HEK293 (cell line): ENCODE results near the gene PHKA1.

Source experiments
- CTCF ChIA-PET: fragments of 350-600 bp; formaldehyde crosslinking; extraction: SDS; loops from one replicate; lab custom pipeline; 2021; ENCODE audit warnings: antibody characterized with exemption; lab: Yijun Ruan, JAX
- POLR2A ChIA-PET: fragments of 300-600 bp; formaldehyde crosslinking; extraction: SDS; loops from one replicate; lab custom pipeline; 2020; ENCODE audit warnings: antibody characterized with exemption, inconsistent platforms; lab: Yijun Ruan, JAX
- H3K27ac ChIP-seq: fragments of 200-500 bp; sonication (Bioruptor generic); 2 replicates; pipeline ENCODE4 v1.5.1; 2014; ENCODE audit warnings: low read depth, low read length, control low read depth, inconsistent platforms; ENCODE audit errors: extremely low read depth
- H3K36me3 ChIP-seq, 2 experiments: fragments of 200-500 bp in 1 of 2; sonication (Bioruptor generic) in 1 of 2; 1 replicate in 1 of 2; 2 replicates in 1 of 2; pipeline ENCODE4 v1.5.1; 2014 to 2017; ENCODE audit warnings: inconsistent platforms in 2 of 2, low read length in 2 of 2; ENCODE audit not compliant: control insufficient read depth in 2 of 2, insufficient read depth in 1 of 2
- H3K4me1 ChIP-seq: fragments of 200-500 bp; sonication (Bioruptor generic); 2 replicates; pipeline ENCODE4 v1.5.1; 2014; ENCODE audit warnings: mild to moderate bottlenecking, low read length, inconsistent platforms; ENCODE audit not compliant: control insufficient read depth, insufficient read depth
- H3K4me3 ChIP-seq: 2 replicates; pipeline ENCODE4 v1.5.1; 2011; ENCODE audit warnings: low read depth, mild to moderate bottlenecking, control low read depth, low read length, moderate library complexity
- H3K9me3 ChIP-seq: fragments of 200-500 bp; sonication (Bioruptor generic); 2 replicates; pipeline ENCODE4 v1.5.1; 2014; ENCODE audit warnings: low read depth, low read length, inconsistent platforms; ENCODE audit not compliant: control insufficient read depth, insufficient read depth
- ELK4 ChIP-seq: IDR thresholded peaks from 2 replicates; pipeline ENCODE4 v1.6.1; 2011; ENCODE audit warnings: mild to moderate bottlenecking, low read depth, low read length, borderline replicate concordance
- GLI2 ChIP-seq: fragments of 450-650 bp; formaldehyde crosslinking; IDR thresholded peaks from 2 replicates; pipeline ENCODE4; 2017; ENCODE audit warnings: missing biosample characterization, missing genetic modification characterization, low read depth, borderline replicate concordance
- KLF10 ChIP-seq: fragments of 450-650 bp; IDR thresholded peaks from 2 replicates; pipeline ENCODE4 v1.5.1; 2018; ENCODE audit warnings: missing biosample characterization, mild to moderate bottlenecking, missing genetic modification characterization
- SP2 ChIP-seq: fragments of 450-650 bp; formaldehyde crosslinking; IDR thresholded peaks from 2 replicates; pipeline ENCODE4 v1.5.1; 2016; ENCODE audit warnings: missing biosample characterization, missing genetic modification characterization
- ZBTB21 ChIP-seq: fragments of 450-650 bp; formaldehyde crosslinking; IDR thresholded peaks from 2 replicates; pipeline ENCODE4 v1.5.1; 2017; ENCODE audit warnings: missing biosample characterization, missing genetic modification characterization
- ZFP41 ChIP-seq: fragments of 450-650 bp; formaldehyde crosslinking; IDR thresholded peaks from 2 replicates; pipeline ENCODE4 v1.5.1; 2016; ENCODE audit warnings: missing biosample characterization, missing genetic modification characterization, borderline replicate concordance
- ZNF175 ChIP-seq: fragments of 450-650 bp; formaldehyde crosslinking; IDR thresholded peaks from 2 replicates; pipeline ENCODE4 v1.5.1; 2016; ENCODE audit warnings: missing biosample characterization, missing genetic modification characterization
- ZNF2 ChIP-seq: fragments of 450-650 bp; formaldehyde crosslinking; IDR thresholded peaks from 2 replicates; pipeline ENCODE4 v1.5.1; 2016; ENCODE audit warnings: missing biosample characterization, missing genetic modification characterization
- ZNF398 ChIP-seq: fragments of 450-650 bp; formaldehyde crosslinking; IDR thresholded peaks from 2 replicates; pipeline ENCODE4 v1.5.1; 2017; ENCODE audit warnings: missing biosample characterization, missing genetic modification characterization
- ZNF513 ChIP-seq: fragments of 450-650 bp; IDR thresholded peaks from 2 replicates; pipeline ENCODE4 v1.5.1; 2018; ENCODE audit warnings: missing biosample characterization, missing genetic modification characterization
- ZNF624 ChIP-seq: fragments of 450-650 bp; formaldehyde crosslinking; IDR thresholded peaks from 2 replicates; pipeline ENCODE4 v1.5.1; 2017; ENCODE audit warnings: missing biosample characterization, missing genetic modification characterization
- ZNF664 ChIP-seq: fragments of 450-650 bp; formaldehyde crosslinking; IDR thresholded peaks from 2 replicates; pipeline ENCODE4 v1.5.1; 2016; ENCODE audit warnings: missing biosample characterization, missing genetic modification characterization
- ZNF704 ChIP-seq: fragments of 450-650 bp; formaldehyde crosslinking; IDR thresholded peaks from 2 replicates; pipeline ENCODE4 v1.5.1; 2016; ENCODE audit warnings: missing biosample characterization, missing genetic modification characterization
- ZSCAN30 ChIP-seq: fragments of 450-650 bp; IDR thresholded peaks from 2 replicates; pipeline ENCODE4 v1.5.1; 2018; ENCODE audit warnings: missing biosample characterization, mild to moderate bottlenecking, missing genetic modification characterization, moderate library complexity

The PHKA1 gene

GRCh38 chrX:72644946-72645345, 69.2 kb downstream of the PHKA1 start (continued):
- TF ChIP-seq ZNF513 (tag by site-specific recombination), result no peak
- TF ChIP-seq ZFP41 (tag by site-specific recombination), result no peak
- no peak for TF ChIP-seq KLF10 (tag by site-specific recombination)
- TF ChIP-seq GLI2 (tag by site-specific recombination), result no peak
- TF ChIP-seq ZBTB21 (tag by site-specific recombination), result no peak
- TF ChIP-seq ZNF664 (tag by site-specific recombination), result no peak
- no peak for TF ChIP-seq ZNF175 (tag by site-specific recombination)
- TF ChIP-seq ZNF704 (tag by site-specific recombination), result no peak
- no peak for TF ChIP-seq ZNF398 (tag by site-specific recombination)
- TF ChIP-seq ZNF2 (tag by site-specific recombination), result no peak
- TF ChIP-seq ZSCAN30, result no peak
- no peak for TF ChIP-seq ELK4

GRCh38 chrX:72641611-72642010, 72.5 kb downstream of the PHKA1 start:
- Histone ChIP-seq H3K9me3 (no peaks in the 10 kb centered on the region; the same call in 1 of the 2 replicates), H3K36me3 (peaks cover 14 to 52% of the 10 kb centered on the region in 2 experiments), H3K27ac (no peak overlapping the region), H3K4me1 (no peaks in the 10 kb centered on the region), H3K4me3 (no peak overlapping the region)
- CTCF ChIA-PET, result interaction anchor here (0.8 kb wide), 1 partner anchor 343 kb away, joined by 4 read pairs; no protein-coding TSS in a partner anchor
- TF ChIP-seq ELK4, result no peak
- POLR2A ChIA-PET, result no interaction called here

GRCh38 chrX:72635930-72636329, 78.2 kb downstream of the PHKA1 start:
- Histone ChIP-seq H3K36me3 (peaks cover 17 to 40% of the 10 kb centered on the region in 2 experiments; a peak in 2 of 3 replicates), H3K4me3 (no peak overlapping the region), H3K27ac (no peak overlapping the region), H3K4me1 (no peaks in the 10 kb centered on the region), H3K9me3 (peaks cover 5% of the 10 kb centered on the region)
- POLR2A ChIA-PET, result no interaction called here
- CTCF ChIA-PET, result interaction anchor here (0.5 to 0.6 kb wide), 2 partner anchors 31 to 51 kb away, joined by 3 to 4 read pairs; no protein-coding TSS in a partner anchor
- TF ChIP-seq SP2 (tag by site-specific recombination) (no peak), ZNF624 (tag by site-specific recombination) (no peak)
- TF ChIP-seq, all 188 proteins: peak for 0
